ENCODE data around the gene METTL2B.
"Not testable (repeated sequence)": the region's sequence is repeated elsewhere in the genome, so short reads cannot be mapped to it uniquely, and the experiment has no call there.

Gene METTL2B

GRCh38 chr7:128452552-128452951, 24.0 kb upstream of the METTL2B start:
- no peak for TF ChIP-seq CTCF (IDR thresholded peaks at IDR 0.05)
- Histone ChIP-seq H3K4me3 (ENCODE audit: low read depth in 1 of 2, low read length in 1 of 2) (no peak overlapping the region), H3K4me1 (ENCODE audit: control insufficient read depth in 1 of 2, insufficient read depth in 1 of 2, low read depth in 1 of 2, low read length in 1 of 2) (peaks cover 13 to 16% of the 10 kb centered on the region in 2 experiments), H3K9me3 (no peaks in the 10 kb centered on the region), H3K27me3 (no peaks in the 10 kb centered on the region), H3K27ac (no peak overlapping the region), H3K36me3 (no peaks in the 10 kb centered on the region)

- no peak for TF ChIP-seq CTCF (IDR thresholded peaks at IDR 0.05)
- peaks cover 13 to 16% of the 10 kb centered on the region in 2 experiments for H3K4me1 ChIP-seq (ENCODE audit: control insufficient read depth in 1 of 2, insufficient read depth in 1 of 2, low read depth in 1 of 2, low read length in 1 of 2)
- H3K27ac ChIP-seq: no peak overlapping the region
- no peaks in the 10 kb centered on the region for H3K27me3 ChIP-seq
- no peaks in the 10 kb centered on the region for H3K9me3 ChIP-seq
- H3K4me3 ChIP-seq (ENCODE audit: low read depth in 1 of 2, low read length in 1 of 2): no peak overlapping the region
- no peaks in the 10 kb centered on the region for H3K36me3 ChIP-seq
These were observed 22.4 kb upstream of the METTL2B start for GRCh38 chr7:128453836-128454804.

- Histone ChIP-seq H3K36me3 (no peaks in the 10 kb centered on the region), H3K9me3 (no peaks in the 10 kb centered on the region), H3K27me3 (no peaks in the 10 kb centered on the region), H3K27ac (peak overlapping the region; percentile 68), H3K4me3 (ENCODE audit: low read depth in 1 of 2, low read length in 1 of 2) (peak overlapping the region; percentile 67 to 82), H3K4me1 (ENCODE audit: control insufficient read depth in 1 of 2, insufficient read depth in 1 of 2, low read depth in 1 of 2, low read length in 1 of 2) (peaks cover 13 to 22% of the 10 kb centered on the region in 2 experiments)
- TF ChIP-seq CTCF (IDR thresholded peaks at IDR 0.05): no peak
These were observed 21.6 kb upstream of the METTL2B start for GRCh38 chr7:128454808-128455542.

- Histone ChIP-seq H3K4me1 (ENCODE audit: control insufficient read depth in 1 of 2, insufficient read depth in 1 of 2, low read depth in 1 of 2, low read length in 1 of 2) (peaks cover 13 to 22% of the 10 kb centered on the region in 2 experiments), H3K27ac (peak within 1 kb of the TSS; percentile 68), H3K9me3 (no peaks in the 10 kb centered on the region), H3K27me3 (no peaks in the 10 kb centered on the region), H3K36me3 (no peaks in the 10 kb centered on the region), H3K4me3 (ENCODE audit: low read depth in 1 of 2, low read length in 1 of 2) (peak within 1 kb of the TSS; percentile 67 to 82)
- TF ChIP-seq CTCF (IDR thresholded peaks at IDR 0.05): peak; percentile 40
These were observed 20.8 kb upstream of the METTL2B start, which contains the start of gene HILPDA for GRCh38 chr7:128455543-128456254. HILPDA (plus strand) TSS chr7:128455878; CDS start chr7:128457269, 1,391 bp downstream.

GRCh38 chr7:128456255-128456725, 20.3 kb upstream of the METTL2B start:
- peak overlapping the region; percentile 68 for H3K27ac ChIP-seq
- H3K27me3 ChIP-seq: no peaks in the 10 kb centered on the region
- no peak for TF ChIP-seq CTCF (IDR thresholded peaks at IDR 0.05)
- H3K4me1 ChIP-seq (ENCODE audit: control insufficient read depth in 1 of 2, insufficient read depth in 1 of 2, low read depth in 1 of 2, low read length in 1 of 2): peaks cover 13 to 22% of the 10 kb centered on the region in 2 experiments
- H3K9me3 ChIP-seq: no peaks in the 10 kb centered on the region
- no peaks in the 10 kb centered on the region for H3K36me3 ChIP-seq
- peak overlapping the region; percentile 67 to 82 for H3K4me3 ChIP-seq (ENCODE audit: low read depth in 1 of 2, low read length in 1 of 2)

GRCh38 chr7:128457385-128457784, 19.2 kb upstream of the METTL2B start:
- not testable (repeated sequence) for H3K27me3 ChIP-seq; H3K9me3 ChIP-seq; H3K27ac ChIP-seq; H3K4me3 ChIP-seq (ENCODE audit: low read depth in 1 of 2, low read length in 1 of 2); H3K36me3 ChIP-seq
- peaks cover 13 to 22% of the 10 kb centered on the region in 2 experiments for H3K4me1 ChIP-seq (ENCODE audit: control insufficient read depth in 1 of 2, insufficient read depth in 1 of 2, low read depth in 1 of 2, low read length in 1 of 2)

Data from neutrophil (primary cell).